ENCODE results near the gene DPH1.

DNA sequence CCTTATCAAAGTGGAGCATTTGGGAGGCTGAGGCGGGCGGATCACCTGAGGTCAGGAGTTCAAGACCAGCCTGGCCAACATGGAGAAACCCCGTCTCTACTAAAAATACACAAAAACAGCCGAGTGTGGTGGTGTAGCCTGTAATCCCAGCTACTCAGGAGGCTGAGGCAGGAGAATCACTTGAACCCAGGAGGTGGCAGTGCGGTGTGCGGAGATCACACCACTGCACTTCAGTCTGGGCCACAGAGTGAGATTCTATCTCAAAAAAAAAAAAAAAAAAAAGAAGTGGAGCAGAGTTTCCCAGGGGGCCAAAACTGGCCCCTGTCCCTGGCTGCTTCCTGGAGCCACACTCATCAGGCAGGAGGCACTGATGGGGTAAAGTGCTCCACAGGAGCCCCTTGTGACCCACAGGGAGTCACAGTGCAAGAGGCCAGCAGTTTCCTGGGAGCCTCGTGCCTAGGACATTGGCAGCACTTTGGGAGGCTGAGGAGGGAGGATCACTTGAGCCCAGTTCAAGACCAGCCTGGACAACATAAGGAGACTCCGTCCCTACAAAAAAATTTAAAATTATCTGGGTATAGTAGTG is 49.2 kb upstream of the DPH1 start:
- TF ChIP-seq CEBPB (IDR thresholded peaks at IDR 0.05; ENCODE audit: low read depth, low read length): no peak
- TF ChIP-seq FOS (IDR thresholded peaks at IDR 0.05; ENCODE audit: low read depth, low read length): no peak
- no peak for TF ChIP-seq NFE2L2 (IDR thresholded peaks at IDR 0.05; ENCODE audit: low read depth, low read length)
- TF ChIP-seq MAZ (IDR thresholded peaks at IDR 0.05; ENCODE audit: borderline replicate concordance, low read depth, low read length): no peak
- no peak for TF ChIP-seq POLR2A (IDR thresholded peaks at IDR 0.05; ENCODE audit: low read depth, low read length)
- TF ChIP-seq, protein P1, sequence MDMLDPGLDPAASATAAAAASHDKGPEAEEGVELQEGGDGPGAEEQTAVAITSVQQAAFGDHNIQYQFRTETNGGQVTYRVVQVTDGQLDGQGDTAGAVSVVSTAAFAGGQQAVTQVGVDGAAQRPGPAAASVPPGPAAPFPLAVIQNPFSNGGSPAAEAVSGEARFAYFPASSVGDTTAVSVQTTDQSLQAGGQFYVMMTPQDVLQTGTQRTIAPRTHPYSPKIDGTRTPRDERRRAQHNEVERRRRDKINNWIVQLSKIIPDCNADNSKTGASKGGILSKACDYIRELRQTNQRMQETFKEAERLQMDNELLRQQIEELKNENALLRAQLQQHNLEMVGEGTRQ (IDR thresholded peaks at IDR 0.05; ENCODE audit: low read depth, low read length): no peak
